IgD-negative memory B cell (primary cell): Measurements from ENCODE around the gene LHFPL3. TPM values are rescaled to one million over a fixed set of nuclear protein-coding genes. Genes with fewer than 3 reads are reported as not detected.

Source experiments
- H3K27ac Mint-ChIP-seq, 3 donors: one replicate each; pipeline ENCODE4 v1.8.0; 2020 to 2022; ENCODE audit warnings: mild to moderate bottlenecking in 3 of 3, mixed read lengths in 3 of 3, moderate library complexity in 1 of 3
- H3K27me3 Mint-ChIP-seq: one replicate; pipeline ENCODE4 v1.8.0; 2021; ENCODE audit warnings: mixed read lengths
- H3K36me3 Mint-ChIP-seq: one replicate; pipeline ENCODE4 v1.8.0; 2020; ENCODE audit warnings: mild to moderate bottlenecking, mixed read lengths
- H3K4me1 Mint-ChIP-seq, 3 donors: one replicate each; pipeline ENCODE4 v1.8.0; 2020 to 2022; ENCODE audit warnings: mixed read lengths in 3 of 3, mild to moderate bottlenecking in 1 of 3
- H3K4me3 Mint-ChIP-seq, 4 donors: one replicate each; pipeline ENCODE4 v1.8.0; 2020 to 2022; ENCODE audit warnings: mild to moderate bottlenecking in 4 of 4, mixed read lengths in 4 of 4, moderate library complexity in 3 of 4
- H3K9me3 Mint-ChIP-seq, 3 donors: one replicate each; pipeline ENCODE4 v1.8.0; 2020 to 2021; ENCODE audit warnings: mixed read lengths in 3 of 3, mild to moderate bottlenecking in 1 of 3
- polyA plus RNA-seq: library from polyadenylated mRNA; unstranded; fragments of 300-500 nt; fragmentation: Illumina TruSeq; gene quantifications from one replicate; pipeline ENCODE4 v1.2.3, GENCODE V29; 2021

Gene LHFPL3
- polyA plus RNA-seq, 1 donor from 2014 or later, result not detected

GRCh38 chr7:104486931-104487330, 158.5 kb downstream of the LHFPL3 start:
- Mint-ChIP-seq H3K27ac (no peak overlapping the region), H3K9me3 (peaks cover 0 to 3% (median 0%) of the 10 kb centered on the region in 3 donors), H3K4me1 (no peaks in the 10 kb centered on the region), H3K27me3 (no peaks in the 10 kb centered on the region), H3K36me3 (no peaks in the 10 kb centered on the region), H3K4me3 (no peak overlapping the region)

- H3K36me3 Mint-ChIP-seq, result no peaks in the 10 kb centered on the region
- H3K4me1 Mint-ChIP-seq, result no peaks in the 10 kb centered on the region
- peaks cover 0 to 3% (median 0%) of the 10 kb centered on the region in 3 donors for H3K9me3 Mint-ChIP-seq
- H3K4me3 Mint-ChIP-seq, result no peak overlapping the region
- no peak overlapping the region for H3K27ac Mint-ChIP-seq
- H3K27me3 Mint-ChIP-seq, result no peaks in the 10 kb centered on the region
These were observed 159.2 kb downstream of the LHFPL3 start for GRCh38 chr7:104487642-104488041.

GRCh38 chr7:104497379-104497967, 169.1 kb downstream of the LHFPL3 start:
- Mint-ChIP-seq H3K36me3 (no peaks in the 10 kb centered on the region), H3K27me3 (no peaks in the 10 kb centered on the region), H3K27ac (no peak overlapping the region), H3K9me3 (peaks cover 0 to 2% (median 2%) of the 10 kb centered on the region in 3 donors), H3K4me1 (no peaks in the 10 kb centered on the region), H3K4me3 (no peak overlapping the region)

GRCh38 chr7:104499975-104500374, 171.6 kb downstream of the LHFPL3 start:
- Mint-ChIP-seq H3K4me3 (no peak overlapping the region), H3K27me3 (no peaks in the 10 kb centered on the region), H3K36me3 (no peaks in the 10 kb centered on the region), H3K4me1 (no peaks in the 10 kb centered on the region), H3K9me3 (peaks cover 0 to 1% (median 0%) of the 10 kb centered on the region in 3 donors), H3K27ac (peak overlapping the region in 1 of 3 donors; percentile 28)

GRCh38 chr7:104509874-104510273, 181.5 kb downstream of the LHFPL3 start:
- H3K9me3 Mint-ChIP-seq, result peaks cover 0 to 2% (median 0%) of the 10 kb centered on the region in 3 donors
- H3K4me3 Mint-ChIP-seq, result no peak overlapping the region
- no peak overlapping the region for H3K27ac Mint-ChIP-seq
- H3K36me3 Mint-ChIP-seq, result no peaks in the 10 kb centered on the region
- no peaks in the 10 kb centered on the region for H3K27me3 Mint-ChIP-seq
- H3K4me1 Mint-ChIP-seq, result no peaks in the 10 kb centered on the region

- Mint-ChIP-seq H3K27ac (no peak overlapping the region), H3K4me1 (no peaks in the 10 kb centered on the region), H3K27me3 (peaks cover 2% of the 10 kb centered on the region), H3K9me3 (peaks cover 0 to 2% (median 0%) of the 10 kb centered on the region in 3 donors), H3K36me3 (no peaks in the 10 kb centered on the region), H3K4me3 (no peak overlapping the region)
These were observed 196.4 kb downstream of the LHFPL3 start for GRCh38 chr7:104524853-104525252.

GRCh38 chr7:104528142-104528541, 199.7 kb downstream of the LHFPL3 start:
- Mint-ChIP-seq H3K36me3 (no peaks in the 10 kb centered on the region), H3K9me3 (peaks cover 0 to 2% (median 1%) of the 10 kb centered on the region in 3 donors), H3K27ac (no peak overlapping the region), H3K4me1 (no peaks in the 10 kb centered on the region), H3K27me3 (no peaks in the 10 kb centered on the region), H3K4me3 (no peak overlapping the region)

GRCh38 chr7:104529567-104529966, 201.2 kb downstream of the LHFPL3 start:
- Mint-ChIP-seq H3K4me3 (no peak overlapping the region), H3K27ac (no peak overlapping the region), H3K9me3 (peaks cover 0 to 2% (median 1%) of the 10 kb centered on the region in 3 donors), H3K27me3 (no peaks in the 10 kb centered on the region), H3K36me3 (no peaks in the 10 kb centered on the region), H3K4me1 (no peaks in the 10 kb centered on the region)

- Mint-ChIP-seq H3K4me1 (no peaks in the 10 kb centered on the region), H3K4me3 (no peak overlapping the region), H3K27me3 (no peaks in the 10 kb centered on the region)
These were observed 201.8 kb downstream of the LHFPL3 start for GRCh38 chr7:104530251-104530650.

GRCh38 chr7:104534149-104534548, 205.7 kb downstream of the LHFPL3 start:
- no peaks in the 10 kb centered on the region for H3K4me1 Mint-ChIP-seq
- peaks cover 1 to 3% (median 2%) of the 10 kb centered on the region in 3 donors for H3K9me3 Mint-ChIP-seq
- H3K27ac Mint-ChIP-seq, result no peak overlapping the region
- no peaks in the 10 kb centered on the region for H3K36me3 Mint-ChIP-seq
- no peak overlapping the region for H3K4me3 Mint-ChIP-seq
- H3K27me3 Mint-ChIP-seq, result peaks cover 3% of the 10 kb centered on the region

More at GRCh38 chr7:104530251-104530650, 201.8 kb downstream of the LHFPL3 start:
- Mint-ChIP-seq H3K36me3 (no peaks in the 10 kb centered on the region), H3K9me3 (peaks cover 1 to 3% (median 2%) of the 10 kb centered on the region in 3 donors), H3K27ac (no peak overlapping the region)

- H3K27ac Mint-ChIP-seq, result no peak overlapping the region
- H3K36me3 Mint-ChIP-seq, result no peaks in the 10 kb centered on the region
These were observed 207.4 kb downstream of the LHFPL3 start for GRCh38 chr7:104535841-104536240.

GRCh38 chr7:104536956-104537355, 208.6 kb downstream of the LHFPL3 start:
- peaks cover 5% of the 10 kb centered on the region for H3K27me3 Mint-ChIP-seq
- no peaks in the 10 kb centered on the region for H3K4me1 Mint-ChIP-seq
- no peak overlapping the region for H3K4me3 Mint-ChIP-seq
- no peak overlapping the region for H3K27ac Mint-ChIP-seq
- no peaks in the 10 kb centered on the region for H3K36me3 Mint-ChIP-seq
- H3K9me3 Mint-ChIP-seq, result peaks cover 0 to 6% (median 0%) of the 10 kb centered on the region in 3 donors

More at GRCh38 chr7:104535841-104536240, 207.4 kb downstream of the LHFPL3 start:
- Mint-ChIP-seq H3K4me1 (no peaks in the 10 kb centered on the region), H3K9me3 (peaks cover 0 to 3% (median 0%) of the 10 kb centered on the region in 3 donors), H3K27me3 (peaks cover 5% of the 10 kb centered on the region), H3K4me3 (no peak overlapping the region)

- peaks cover 0 to 6% (median 2%) of the 10 kb centered on the region in 3 donors for H3K9me3 Mint-ChIP-seq
- H3K4me3 Mint-ChIP-seq, result no peak overlapping the region
- H3K27me3 Mint-ChIP-seq, result peaks cover 5% of the 10 kb centered on the region
- H3K36me3 Mint-ChIP-seq, result no peaks in the 10 kb centered on the region
- H3K27ac Mint-ChIP-seq, result no peak overlapping the region
- H3K4me1 Mint-ChIP-seq, result no peaks in the 10 kb centered on the region
These were observed 209.7 kb downstream of the LHFPL3 start for GRCh38 chr7:104538152-104538551.

GRCh38 chr7:104541897-104542296, 213.5 kb downstream of the LHFPL3 start:
- no peaks in the 10 kb centered on the region for H3K36me3 Mint-ChIP-seq
- no peak overlapping the region for H3K27ac Mint-ChIP-seq
- H3K27me3 Mint-ChIP-seq, result peaks cover 3% of the 10 kb centered on the region
- H3K4me1 Mint-ChIP-seq, result no peaks in the 10 kb centered on the region
- no peak overlapping the region for H3K4me3 Mint-ChIP-seq
- H3K9me3 Mint-ChIP-seq, result peaks cover 0 to 3% (median 2%) of the 10 kb centered on the region in 3 donors

- Mint-ChIP-seq H3K4me3 (no peak overlapping the region), H3K27ac (no peak overlapping the region), H3K27me3 (no peaks in the 10 kb centered on the region), H3K9me3 (peaks cover 0 to 3% (median 2%) of the 10 kb centered on the region in 3 donors), H3K36me3 (no peaks in the 10 kb centered on the region), H3K4me1 (no peaks in the 10 kb centered on the region)
These were observed 220.5 kb downstream of the LHFPL3 start for GRCh38 chr7:104548861-104549260.

- no peaks in the 10 kb centered on the region for H3K27me3 Mint-ChIP-seq
- H3K27ac Mint-ChIP-seq, result no peak overlapping the region
- peaks cover 2 to 7% (median 2%) of the 10 kb centered on the region in 3 donors for H3K9me3 Mint-ChIP-seq
- H3K4me1 Mint-ChIP-seq, result no peaks in the 10 kb centered on the region
- H3K4me3 Mint-ChIP-seq, result no peak overlapping the region
- no peaks in the 10 kb centered on the region for H3K36me3 Mint-ChIP-seq
These were observed 222.0 kb downstream of the LHFPL3 start for GRCh38 chr7:104550362-104550761.
